GM21390 (cell line): Measurements from ENCODE around the gene OXNAD1.

ENCODE experiments used
- ATAC-seq: cut with Tn5 transposase; IDR thresholded peaks from one replicate; pipeline ENCODE4 v1.9.1; 2021; ENCODE audit not compliant: unreplicated experiment

The OXNAD1 gene

GRCh38 chr3:16326724-16327349 lies 61.8 kb downstream of the OXNAD1 start:
- no peak for ATAC-seq

DNA sequence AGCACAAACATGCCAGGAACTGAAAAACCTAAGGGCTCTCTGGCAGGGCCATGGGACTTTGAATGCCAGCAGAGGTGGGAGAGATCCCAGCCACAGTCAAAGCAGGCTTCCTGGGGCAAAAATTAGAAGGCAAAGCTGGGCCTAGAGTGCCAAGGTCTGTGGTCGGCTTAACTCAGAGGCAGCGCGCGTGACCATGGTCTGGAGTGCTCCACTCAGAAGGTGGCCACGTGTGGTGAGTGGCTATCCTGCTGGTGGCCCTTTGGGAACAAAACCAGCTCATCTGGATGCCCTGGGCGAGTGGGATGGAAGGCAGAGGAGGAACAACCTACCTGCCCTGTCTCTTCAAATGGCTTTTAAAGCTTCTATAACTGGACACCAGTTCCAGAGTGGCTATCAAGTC lies 63.1 kb downstream of the OXNAD1 start:
- no peak for ATAC-seq

- no peak for ATAC-seq
Measured at GRCh38 chr3:16329036-16329825, 64.2 kb downstream of the OXNAD1 start.

DNA sequence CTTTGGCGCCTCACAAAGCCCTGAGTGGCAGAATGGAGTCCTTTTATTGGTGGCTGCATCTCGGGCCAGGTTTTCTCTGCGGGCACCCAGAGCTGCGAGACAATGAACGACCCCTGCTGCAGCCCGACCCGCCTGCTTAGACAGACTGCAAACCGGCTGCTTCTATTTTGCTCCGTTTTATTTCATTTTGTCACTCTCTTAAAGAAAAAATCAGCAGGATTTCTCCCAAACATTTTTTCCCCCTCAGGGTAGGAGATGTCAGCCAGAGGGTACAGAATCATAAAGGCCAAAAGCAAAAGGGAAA lies 64.8 kb downstream of the OXNAD1 start:
- ATAC-seq: no peak

GRCh38 chr3:16330351-16330750 lies 65.3 kb downstream of the OXNAD1 start:
- ATAC-seq: no peak

- no peak for ATAC-seq
Measured at GRCh38 chr3:16331319-16331883, 66.4 kb downstream of the OXNAD1 start.

GRCh38 chr3:16332904-16333426 lies 68.0 kb downstream of the OXNAD1 start:
- ATAC-seq: no peak

GRCh38 chr3:16334909-16335308 lies 69.9 kb downstream of the OXNAD1 start:
- ATAC-seq: no peak

DNA sequence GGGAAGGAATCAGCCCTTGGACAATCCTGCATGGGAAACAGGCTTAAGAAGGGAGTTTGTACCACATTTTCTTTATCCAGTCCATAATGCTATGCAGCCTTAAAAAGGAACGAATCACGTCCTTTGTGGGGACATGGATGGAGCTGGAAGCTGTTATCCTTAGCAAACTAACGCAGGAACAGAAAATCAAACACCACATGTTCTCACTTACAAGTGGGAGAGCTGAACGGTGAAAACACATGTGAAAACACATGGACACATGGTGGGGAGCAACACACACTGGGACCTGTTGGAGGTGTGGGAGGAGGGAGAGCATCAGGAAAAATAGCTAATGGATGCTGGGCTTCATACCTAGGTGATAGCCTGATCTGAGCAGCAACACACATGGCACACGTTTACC lies 70.3 kb downstream of the OXNAD1 start:
- ATAC-seq: no peak

GRCh38 chr3:16335772-16336645 lies 71.0 kb downstream of the OXNAD1 start:
- ATAC-seq: no peak

DNA sequence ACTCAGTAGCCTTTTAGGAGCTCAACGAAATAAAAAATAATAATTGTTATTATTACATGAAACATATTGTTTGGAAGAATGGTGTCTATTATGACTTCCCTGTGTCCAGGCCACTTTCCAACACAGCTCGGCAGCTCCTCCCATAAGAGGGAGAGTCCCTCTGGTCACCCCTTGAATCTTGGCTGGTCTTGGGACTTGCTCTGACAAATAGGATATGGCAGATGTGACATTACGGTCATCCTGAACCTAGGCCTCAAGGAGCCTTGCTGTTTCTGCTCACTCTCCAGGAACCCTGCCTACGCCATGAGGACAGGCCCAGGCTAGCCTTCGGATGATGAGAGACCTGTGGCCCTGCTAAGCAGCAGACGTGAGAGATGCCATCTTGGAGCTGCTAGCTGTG lies 71.8 kb downstream of the OXNAD1 start:
- no peak for ATAC-seq

- ATAC-seq: peak; percentile 80
Measured at GRCh38 chr3:16337856-16338540, 73.0 kb downstream of the OXNAD1 start.

DNA sequence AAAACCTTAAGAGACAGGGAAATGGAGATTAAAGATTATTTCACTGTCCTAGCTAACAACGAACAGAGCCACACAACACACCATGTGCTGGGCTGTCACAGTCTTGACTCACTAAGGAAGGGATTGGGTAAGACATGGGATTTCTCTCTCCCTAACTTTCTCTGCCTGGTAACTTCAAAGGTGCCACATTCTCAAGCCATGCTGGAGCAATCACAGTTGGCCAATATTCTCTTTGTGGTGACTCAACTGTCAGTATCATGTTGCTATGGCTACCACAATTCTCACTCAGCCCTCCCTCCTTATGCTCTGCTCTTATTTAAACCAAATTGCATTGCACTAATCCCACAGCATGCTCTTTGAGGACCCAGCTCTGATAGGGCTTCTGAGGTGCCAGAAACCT lies 74.0 kb downstream of the OXNAD1 start:
- no peak for ATAC-seq

DNA sequence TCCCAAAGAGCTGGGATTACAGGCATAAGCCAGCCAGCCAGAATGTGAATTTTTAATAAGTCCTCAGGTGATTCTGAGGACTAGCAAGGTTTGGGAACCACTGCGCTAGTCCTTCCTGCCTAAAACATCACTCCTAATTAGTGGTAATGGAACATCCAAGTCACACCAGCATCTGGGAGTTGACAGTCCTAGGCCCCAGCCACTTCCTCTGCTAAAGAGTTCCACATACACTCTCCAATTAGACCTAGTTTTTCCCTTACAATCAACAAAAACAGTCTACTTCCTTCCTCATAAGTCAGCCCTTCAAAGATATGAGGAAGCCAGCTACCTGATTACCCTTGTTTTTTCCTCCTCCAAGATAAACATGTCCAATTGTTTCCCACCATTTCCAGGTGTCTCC lies 78.1 kb downstream of the OXNAD1 start:
- ATAC-seq: no peak

GRCh38 chr3:16346413-16347081 lies 81.5 kb downstream of the OXNAD1 start:
- ATAC-seq: no peak

- no peak for ATAC-seq
Measured at GRCh38 chr3:16347548-16347947, 82.5 kb downstream of the OXNAD1 start.

DNA sequence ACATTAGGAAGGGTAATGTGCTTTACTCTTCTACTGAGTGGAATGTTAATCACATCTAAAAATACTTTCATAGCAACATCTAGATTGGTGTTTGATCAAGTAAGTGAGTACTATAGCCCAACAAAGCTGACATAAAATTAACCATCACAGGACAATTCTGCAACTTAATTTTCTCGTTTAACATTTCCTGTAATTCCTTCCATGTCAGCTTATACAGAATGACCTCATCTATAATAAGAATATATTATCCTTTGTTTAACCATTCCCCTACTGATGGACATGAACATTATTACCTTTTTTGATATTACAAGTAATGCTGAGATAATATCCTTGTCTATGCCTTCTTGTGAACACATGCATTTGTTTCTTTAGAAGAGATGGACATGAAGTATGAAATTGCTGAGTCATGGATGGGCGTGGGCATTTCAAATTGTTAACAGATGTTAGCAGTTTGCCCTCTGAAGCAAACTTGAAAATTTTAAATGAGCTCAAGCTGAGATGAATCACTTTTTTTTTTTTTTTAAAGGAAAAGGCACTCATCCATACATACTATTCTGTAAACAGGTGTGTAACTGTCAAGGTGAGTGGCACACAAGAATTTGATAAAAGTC lies 85.1 kb downstream of the OXNAD1 start:
- ATAC-seq: no peak

- no peak for ATAC-seq
Measured at GRCh38 chr3:16350597-16351318, 85.7 kb downstream of the OXNAD1 start.

- ATAC-seq: no peak
Measured at GRCh38 chr3:16352428-16352827, 87.4 kb downstream of the OXNAD1 start.
